ENCODE results near the gene DZANK1.
"Not testable (repeated sequence)": the region's sequence is repeated elsewhere in the genome, so short reads cannot be mapped to it uniquely, and the experiment has no call there.

The DZANK1 gene

GRCh38 chr20:18436847-18437246 lies 30.0 kb downstream of the DZANK1 start:
- DNase-seq (ENCODE audit: low read depth), result no peak

- DNase-seq (ENCODE audit: low read depth), result no peak
These were observed 35.6 kb downstream of the DZANK1 start for GRCh38 chr20:18431206-18431605.

GRCh38 chr20:18430172-18430826 lies 36.5 kb downstream of the DZANK1 start:
- no peak for DNase-seq (ENCODE audit: low read depth)

GRCh38 chr20:18428490-18429173 lies 38.2 kb downstream of the DZANK1 start:
- DNase-seq (ENCODE audit: low read depth), result no peak

- DNase-seq (ENCODE audit: low read depth), result no peak
These were observed 39.6 kb downstream of the DZANK1 start for GRCh38 chr20:18427214-18427613.

- DNase-seq (ENCODE audit: low read depth), result no peak
These were observed 45.2 kb downstream of the DZANK1 start for GRCh38 chr20:18421608-18422007.

GRCh38 chr20:18416486-18416885 lies 50.3 kb downstream of the DZANK1 start:
- DNase-seq (ENCODE audit: low read depth), result no peak

- DNase-seq (ENCODE audit: low read depth), result no peak
These were observed 52.7 kb downstream of the DZANK1 start for GRCh38 chr20:18414140-18414539.

- DNase-seq (ENCODE audit: low read depth), result no peak
These were observed 54.5 kb downstream of the DZANK1 start for GRCh38 chr20:18412221-18412901.

GRCh38 chr20:18405826-18406225 lies 61.0 kb downstream of the DZANK1 start:
- DNase-seq (ENCODE audit: low read depth), result no peak

- no peak for DNase-seq (ENCODE audit: low read depth)
These were observed 62.7 kb downstream of the DZANK1 start for GRCh38 chr20:18404172-18404571.

- no peak for DNase-seq (ENCODE audit: low read depth)
These were observed 63.6 kb downstream of the DZANK1 start for GRCh38 chr20:18403269-18403668.

GRCh38 chr20:18401305-18401704 lies 65.5 kb downstream of the DZANK1 start:
- no peak for DNase-seq (ENCODE audit: low read depth)

GRCh38 chr20:18400460-18400859 lies 66.4 kb downstream of the DZANK1 start:
- no peak for DNase-seq (ENCODE audit: low read depth)

- DNase-seq (ENCODE audit: low read depth), result not testable (repeated sequence)
These were observed 68.1 kb downstream of the DZANK1 start for GRCh38 chr20:18398713-18399112.

- no peak for DNase-seq (ENCODE audit: low read depth)
These were observed 69.8 kb downstream of the DZANK1 start for GRCh38 chr20:18397030-18397429.

GRCh38 chr20:18395544-18395943 lies 71.3 kb downstream of the DZANK1 start:
- no peak for DNase-seq (ENCODE audit: low read depth)

- DNase-seq (ENCODE audit: low read depth), result no peak
These were observed 72.5 kb downstream of the DZANK1 start for GRCh38 chr20:18394363-18394762.

- DNase-seq (ENCODE audit: low read depth), result no peak
These were observed 75.1 kb downstream of the DZANK1 start for GRCh38 chr20:18391686-18392085.

- no peak for DNase-seq (ENCODE audit: low read depth)
These were observed 76.6 kb downstream of the DZANK1 start for GRCh38 chr20:18390201-18390600.

- no peak for DNase-seq (ENCODE audit: low read depth)
These were observed 78.0 kb downstream of the DZANK1 start for GRCh38 chr20:18388860-18389259.

GRCh38 chr20:18380908-18381529 lies 85.8 kb downstream of the DZANK1 start:
- DNase-seq (ENCODE audit: low read depth), result no peak
